Measurements from ENCODE around the gene BCL2.

Gene BCL2

GRCh38 chr18:63326011-63326410, 6.4 kb upstream of the BCL2 start:
- TF ChIP-seq RAD21 (IDR thresholded peaks at IDR 0.05; ENCODE audit: low read depth) (no peak), USF1 (IDR thresholded peaks at IDR 0.05) (no peak), NFIC (IDR thresholded peaks at IDR 0.05) (no peak), CREB1 (IDR thresholded peaks at IDR 0.05; ENCODE audit: low read depth) (no peak), EGR1 (IDR thresholded peaks at IDR 0.05) (no peak), ZBTB7A (IDR thresholded peaks at IDR 0.05; ENCODE audit: low read depth) (no peak), YY1 (IDR thresholded peaks at IDR 0.05; ENCODE audit: low read depth) (no peak)

GRCh38 chr18:63325086-63325686, 5.6 kb upstream of the BCL2 start:
- TF ChIP-seq NFIC (IDR thresholded peaks at IDR 0.05) (no peak), EGR1 (IDR thresholded peaks at IDR 0.05) (no peak), USF1 (IDR thresholded peaks at IDR 0.05) (no peak), EP300 (IDR thresholded peaks at IDR 0.05; ENCODE audit: borderline replicate concordance) (no peak), CEBPB (IDR thresholded peaks at IDR 0.05) (no peak), RAD21 (IDR thresholded peaks at IDR 0.05; ENCODE audit: low read depth) (no peak), CREB1 (IDR thresholded peaks at IDR 0.05; ENCODE audit: low read depth) (no peak), REST (IDR thresholded peaks at IDR 0.05; ENCODE audit: low read depth) (no peak), TAF1 (IDR thresholded peaks at IDR 0.05; ENCODE audit: low read depth) (no peak), FOXM1 (IDR thresholded peaks at IDR 0.05; ENCODE audit: borderline replicate concordance, low read depth) (no peak), ZBTB7A (IDR thresholded peaks at IDR 0.05; ENCODE audit: low read depth) (no peak), YY1 (IDR thresholded peaks at IDR 0.05; ENCODE audit: low read depth) (no peak), MAX (IDR thresholded peaks at IDR 0.05) (no peak), TEAD4 (IDR thresholded peaks at IDR 0.05) (no peak), TCF12 (IDR thresholded peaks at IDR 0.05; ENCODE audit: low read depth) (no peak)

- TF ChIP-seq YY1 (IDR thresholded peaks at IDR 0.05; ENCODE audit: low read depth) (no peak), RAD21 (IDR thresholded peaks at IDR 0.05; ENCODE audit: low read depth) (peak; percentile 83), NFIC (IDR thresholded peaks at IDR 0.05) (0 out of 2 replicates have a peak, but pooled peaks have one; percentile 27)
These were observed 3.5 kb upstream of the BCL2 start for GRCh38 chr18:63322908-63323634.

- TF ChIP-seq RAD21 (IDR thresholded peaks at IDR 0.05; ENCODE audit: low read depth): no peak
- TF ChIP-seq MAX (IDR thresholded peaks at IDR 0.05): no peak
- TF ChIP-seq FOXM1 (IDR thresholded peaks at IDR 0.05; ENCODE audit: borderline replicate concordance, low read depth): no peak
- no peak for TF ChIP-seq ZBTB7A (IDR thresholded peaks at IDR 0.05; ENCODE audit: low read depth)
- TF ChIP-seq CREB1 (IDR thresholded peaks at IDR 0.05; ENCODE audit: low read depth): no peak
- no peak for TF ChIP-seq CEBPB (IDR thresholded peaks at IDR 0.05)
- no peak for TF ChIP-seq USF1 (IDR thresholded peaks at IDR 0.05)
- no peak for TF ChIP-seq EP300 (IDR thresholded peaks at IDR 0.05; ENCODE audit: borderline replicate concordance)
These were observed 2.6 kb upstream of the BCL2 start for GRCh38 chr18:63322206-63322605.

GRCh38 chr18:63321291-63321690, 1.7 kb upstream of the BCL2 start:
- TF ChIP-seq CREB1 (IDR thresholded peaks at IDR 0.05; ENCODE audit: low read depth): no peak
- TF ChIP-seq ZBTB7A (IDR thresholded peaks at IDR 0.05; ENCODE audit: low read depth): no peak
- TF ChIP-seq MAX (IDR thresholded peaks at IDR 0.05): no peak
- TF ChIP-seq FOXM1 (IDR thresholded peaks at IDR 0.05; ENCODE audit: borderline replicate concordance, low read depth): no peak
- no peak for TF ChIP-seq NFIC (IDR thresholded peaks at IDR 0.05)
- TF ChIP-seq TEAD4 (IDR thresholded peaks at IDR 0.05): no peak

- TF ChIP-seq TCF12 (IDR thresholded peaks at IDR 0.05; ENCODE audit: low read depth): no peak
- no peak for TF ChIP-seq CEBPB (IDR thresholded peaks at IDR 0.05)
- no peak for TF ChIP-seq EGR1 (IDR thresholded peaks at IDR 0.05)
- no peak for TF ChIP-seq RAD21 (IDR thresholded peaks at IDR 0.05; ENCODE audit: low read depth)
- no peak for TF ChIP-seq CREB1 (IDR thresholded peaks at IDR 0.05; ENCODE audit: low read depth)
- TF ChIP-seq ZBTB7A (IDR thresholded peaks at IDR 0.05; ENCODE audit: low read depth): no peak
- no peak for TF ChIP-seq TEAD4 (IDR thresholded peaks at IDR 0.05)
- TF ChIP-seq NFIC (IDR thresholded peaks at IDR 0.05): no peak
These were observed 1.4 kb upstream of the BCL2 start for GRCh38 chr18:63320975-63321265.

All from Ishikawa (cell line).